WTC11 (cell line): Measurements from ENCODE around the gene AQP5. TPM values are rescaled to one million over a fixed set of nuclear protein-coding genes. Genes with fewer than 3 reads are reported as not detected.

ENCODE experiments used
- ATAC-seq: fragments of 200-7000 bp; cut with Tn5 transposase; 2 replicates; pipeline ENCODE4 v1.10.0; 2021; ENCODE audit warnings: mild to moderate bottlenecking, moderate library complexity
- CTCF ChIA-PET: fragments of 300-600 bp; sonication (Branson Sonifier 250); formaldehyde crosslinking; loops from one replicate; lab custom pipeline; 2021; ENCODE audit warnings: antibody characterized with exemption; lab: Charles Lee
- POLR2A ChIA-PET: fragments of 350-600 bp; sonication (Branson Sonifier 250); formaldehyde crosslinking; loops from one replicate; lab custom pipeline; 2021; ENCODE audit warnings: antibody characterized with exemption; lab: Charles Lee
- DNase-seq: peaks from one replicate; pipeline ENCODE4 v3.0.0; 2021; ENCODE audit warnings: low spot score
- H3K27ac Mint-ChIP-seq: 2 replicates; pipeline ENCODE4 v1.8.0; 2021; ENCODE audit warnings: mixed read lengths
- H3K27me3 Mint-ChIP-seq: 2 replicates; pipeline ENCODE4 v1.8.0; 2021; ENCODE audit warnings: low read depth, mild to moderate bottlenecking, moderate library complexity, mixed read lengths
- H3K36me3 Mint-ChIP-seq: 2 replicates; pipeline ENCODE4 v1.8.0; 2021; ENCODE audit warnings: mixed read lengths
- H3K4me1 Mint-ChIP-seq: 2 replicates; pipeline ENCODE4 v1.8.0; 2022; ENCODE audit warnings: mixed read lengths
- H3K4me3 Mint-ChIP-seq: 2 replicates; pipeline ENCODE4 v1.8.0; 2021; ENCODE audit warnings: mild to moderate bottlenecking, moderate library complexity, mixed read lengths
- H3K9me3 Mint-ChIP-seq: 2 replicates; pipeline ENCODE4 v1.8.0; 2021; ENCODE audit warnings: mixed read lengths
- ATF1 ChIP-seq: sonication (generic); formaldehyde crosslinking; IDR thresholded peaks from 2 replicates; pipeline ENCODE4 v1.8.1; 2023; ENCODE audit warnings: mild to moderate bottlenecking, moderate library complexity, missing genetic modification reagents
- CBFB ChIP-seq: sonication (generic); formaldehyde crosslinking; IDR thresholded peaks from 2 replicates; pipeline ENCODE4 v1.8.1; 2022; ENCODE audit warnings: mild to moderate bottlenecking, low read depth, missing genetic modification reagents
- CTCF ChIP-seq: fragments of 200-600 bp; IDR thresholded peaks from 2 replicates; pipeline ENCODE4 v1.8.0; 2022; ENCODE audit warnings: antibody characterized with exemption
- FOXK1 ChIP-seq: sonication (generic); formaldehyde crosslinking; IDR thresholded peaks from 2 replicates; pipeline ENCODE4 v1.8.0; 2022; ENCODE audit warnings: mild to moderate bottlenecking, moderate library complexity, missing genetic modification reagents
- FOXP4 ChIP-seq: sonication (generic); formaldehyde crosslinking; IDR thresholded peaks from 2 replicates; pipeline ENCODE4 v1.8.0; 2022; ENCODE audit warnings: mild to moderate bottlenecking, missing genetic modification reagents
- IRF2 ChIP-seq: sonication (generic); formaldehyde crosslinking; IDR thresholded peaks from 2 replicates; pipeline ENCODE4 v1.8.0; 2022; ENCODE audit warnings: low read depth, missing genetic modification reagents, borderline replicate concordance
- KAT7 ChIP-seq: sonication (generic); formaldehyde crosslinking; IDR thresholded peaks from 2 replicates; pipeline ENCODE4 v1.8.1; 2023; ENCODE audit warnings: missing genetic modification reagents, mild to moderate bottlenecking, borderline replicate concordance
- MAX ChIP-seq: sonication (generic); formaldehyde crosslinking; IDR thresholded peaks from 2 replicates; pipeline ENCODE4 v1.8.0; 2022; ENCODE audit warnings: mild to moderate bottlenecking, missing genetic modification reagents
- OVOL2 ChIP-seq: fragments of 250-450 bp; sonication (Bioruptor Pico); IDR thresholded peaks from 2 replicates; pipeline ENCODE4 v1.9.0; 2021; ENCODE audit warnings: mild to moderate bottlenecking, borderline replicate concordance
- RELA ChIP-seq: sonication (generic); formaldehyde crosslinking; IDR thresholded peaks from 2 replicates; pipeline ENCODE4 v1.8.1; 2022; ENCODE audit warnings: missing genetic modification reagents, mild to moderate bottlenecking, borderline replicate concordance
- SMAD4 ChIP-seq: sonication (generic); formaldehyde crosslinking; IDR thresholded peaks from 2 replicates; pipeline ENCODE4 v1.8.0; 2022; ENCODE audit warnings: mild to moderate bottlenecking, missing genetic modification reagents
- TEAD1 ChIP-seq: sonication (generic); formaldehyde crosslinking; IDR thresholded peaks from 2 replicates; pipeline ENCODE4 v1.8.0; 2022; ENCODE audit warnings: mild to moderate bottlenecking, missing genetic modification reagents
- ZBTB21 ChIP-seq: sonication (generic); formaldehyde crosslinking; IDR thresholded peaks from 2 replicates; pipeline ENCODE4 v1.8.1; 2023; ENCODE audit warnings: mild to moderate bottlenecking, missing genetic modification reagents, borderline replicate concordance
- ZBTB43 ChIP-seq: sonication (generic); formaldehyde crosslinking; IDR thresholded peaks from 2 replicates; pipeline ENCODE4 v1.8.1; 2023; ENCODE audit warnings: mild to moderate bottlenecking, missing genetic modification reagents
- ZNF232 ChIP-seq: sonication (generic); formaldehyde crosslinking; IDR thresholded peaks from 2 replicates; pipeline ENCODE4 v1.8.0; 2022; ENCODE audit warnings: mild to moderate bottlenecking, missing genetic modification reagents
- total RNA-seq: library from RNA; stranded (reverse); gene quantifications from 3 replicates; pipeline ENCODE4 v1.2.3, GENCODE V29; 2021

AQP5 gene
- total RNA-seq, 1 experiment from 2014 or later = 2.8 TPM

- no peak for TF ChIP-seq MAX
- no peak for TF ChIP-seq IRF2 (CRISPR knock-in tag)
- TF ChIP-seq TEAD1 = no peak
- TF ChIP-seq, all 79 proteins: peak for 0
Observed at GRCh38 chr12:49971141-49971540, 9.5 kb downstream of the AQP5 start (continued).

- no peak overlapping the region for H3K27ac Mint-ChIP-seq
- H3K36me3 Mint-ChIP-seq = no peaks in the 10 kb centered on the region
- peaks cover 9% of the 10 kb centered on the region; the same call in 1 of the 2 replicates for H3K27me3 Mint-ChIP-seq
- no peaks in the 10 kb centered on the region for H3K9me3 Mint-ChIP-seq
- no peak for TF ChIP-seq SMAD4
- TF ChIP-seq RELA = no peak
- no peak for TF ChIP-seq FOXP4 (CRISPR knock-in tag)
- no peak for TF ChIP-seq ZBTB21 (CRISPR knock-in tag)
- TF ChIP-seq OVOL2 (CRISPR knock-in tag) = no peak
- no peak for TF ChIP-seq ZBTB43 (CRISPR knock-in tag)
- TF ChIP-seq ZNF232 (CRISPR knock-in tag) = no peak
- no peak for TF ChIP-seq CBFB (CRISPR knock-in tag)
- no peak for TF ChIP-seq FOXK1 (CRISPR knock-in tag)
- TF ChIP-seq, all 79 proteins: peak for 0
- DNase-seq = no peak
- ChIA-PET POLR2A (no interaction called here), CTCF (interaction anchor here (1.2 to 10.9 kb wide), 6 partner anchors 13 to 105 kb away, joined by 3 to 219 read pairs (median 7); partner anchors contain the start of gene AQP2)
- no peak for ATAC-seq
- no peak overlapping the region for H3K4me3 Mint-ChIP-seq
- 0 out of 2 replicates have a peak, but pooled peaks cover 2% of the 10 kb centered on the region for H3K4me1 Mint-ChIP-seq
Observed at GRCh38 chr12:49972129-49972528, 10.5 kb downstream of the AQP5 start.

GRCh38 chr12:49972641-49973360 is 11.1 kb downstream of the AQP5 start, which contains the start of gene AQP6:
AQP6 (plus strand) TSS chr12:49972947; CDS start chr12:49973174, 227 bp downstream.
- ATAC-seq (no peak), DNase-seq (no peak)
- POLR2A ChIA-PET = no interaction called here
- no peaks in the 10 kb centered on the region for H3K36me3 Mint-ChIP-seq
- no peaks in the 10 kb centered on the region for H3K9me3 Mint-ChIP-seq
- H3K27ac Mint-ChIP-seq = no peak within 1 kb of the TSS
- peaks cover 9% of the 10 kb centered on the region; the same call in 1 of the 2 replicates for H3K27me3 Mint-ChIP-seq
- no peak within 1 kb of the TSS for H3K4me3 Mint-ChIP-seq
- 0 out of 2 replicates have a peak, but pooled peaks cover 2% of the 10 kb centered on the region for H3K4me1 Mint-ChIP-seq
- no peak for TF ChIP-seq ATF1
- TF ChIP-seq KAT7 (CRISPR knock-in tag) = no peak
- no peak for TF ChIP-seq CTCF
- TF ChIP-seq, all 79 proteins: peak for 0
- CTCF ChIA-PET = interaction anchor here (0.5 to 10.9 kb wide), 7 partner anchors 14 to 118 kb away, joined by 3 to 219 read pairs (median 7); partner anchors contain the start of gene AQP2
